Ishikawa (cell line): ENCODE measurements around the gene CCDC149.

Experiments
- CREB1 ChIP-seq: IDR thresholded peaks from 2 replicates; pipeline ENCODE4 v1.6.1; 2012; ENCODE audit warnings: low read depth
- NFIC ChIP-seq: IDR thresholded peaks from 2 replicates; pipeline ENCODE4 v1.6.1; 2012
- REST ChIP-seq: IDR thresholded peaks from 2 replicates; pipeline ENCODE4 v1.6.1; 2012; ENCODE audit warnings: low read depth, mild to moderate bottlenecking
- TAF1 ChIP-seq: IDR thresholded peaks from 2 replicates; pipeline ENCODE4 v1.6.1; 2012; ENCODE audit warnings: low read depth, mild to moderate bottlenecking
- TF ChIP-seq, protein P1 (sequence below): IDR thresholded peaks from 2 replicates; pipeline ENCODE4 v1.6.1; 2012

DNA sequence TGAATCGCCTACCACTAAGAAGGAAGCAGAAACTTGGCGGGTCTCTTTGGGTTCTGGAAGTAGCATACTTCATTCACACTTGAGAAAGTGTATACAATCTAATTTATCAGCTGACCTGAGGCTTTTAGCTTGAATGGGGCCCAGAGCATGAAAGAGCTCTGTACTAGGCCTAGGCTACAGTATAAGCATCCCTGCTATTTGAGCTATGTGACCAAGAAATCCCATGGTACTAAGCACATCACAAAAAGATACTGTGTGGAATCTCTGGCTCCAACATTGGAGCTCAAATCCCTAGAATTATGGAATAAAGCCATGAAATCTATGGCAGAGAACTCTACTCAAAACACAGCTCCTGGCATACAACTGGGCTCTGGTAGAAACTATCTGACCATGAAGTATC is 43.9 kb upstream of the CCDC149 start:
- TF ChIP-seq, protein P1, sequence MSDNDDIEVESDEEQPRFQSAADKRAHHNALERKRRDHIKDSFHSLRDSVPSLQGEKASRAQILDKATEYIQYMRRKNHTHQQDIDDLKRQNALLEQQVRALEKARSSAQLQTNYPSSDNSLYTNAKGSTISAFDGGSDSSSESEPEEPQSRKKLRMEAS = no peak
- TF ChIP-seq NFIC (no peak), CREB1 (no peak), REST (no peak), TAF1 (no peak)
